Activated CD4-positive, alpha-beta T cell treated with anti-CD3 and anti-CD28 coated beads, Interleukin-2, Interleukin-4, amounts not matched to agents 100 ng/mL and 50 ng/mL, durations not matched to agents 16 hours and 8 hours (primary cell): ENCODE results near the gene COX19.
A peak's percentile ranks its signal among the peaks of the same experiment; 100 is the strongest.

Source experiments
- DNase-seq: peaks from one replicate; pipeline ENCODE4 v3.0.0-alpha.2; 2020; ENCODE audit warnings: low spot score

Gene COX19

DNA sequence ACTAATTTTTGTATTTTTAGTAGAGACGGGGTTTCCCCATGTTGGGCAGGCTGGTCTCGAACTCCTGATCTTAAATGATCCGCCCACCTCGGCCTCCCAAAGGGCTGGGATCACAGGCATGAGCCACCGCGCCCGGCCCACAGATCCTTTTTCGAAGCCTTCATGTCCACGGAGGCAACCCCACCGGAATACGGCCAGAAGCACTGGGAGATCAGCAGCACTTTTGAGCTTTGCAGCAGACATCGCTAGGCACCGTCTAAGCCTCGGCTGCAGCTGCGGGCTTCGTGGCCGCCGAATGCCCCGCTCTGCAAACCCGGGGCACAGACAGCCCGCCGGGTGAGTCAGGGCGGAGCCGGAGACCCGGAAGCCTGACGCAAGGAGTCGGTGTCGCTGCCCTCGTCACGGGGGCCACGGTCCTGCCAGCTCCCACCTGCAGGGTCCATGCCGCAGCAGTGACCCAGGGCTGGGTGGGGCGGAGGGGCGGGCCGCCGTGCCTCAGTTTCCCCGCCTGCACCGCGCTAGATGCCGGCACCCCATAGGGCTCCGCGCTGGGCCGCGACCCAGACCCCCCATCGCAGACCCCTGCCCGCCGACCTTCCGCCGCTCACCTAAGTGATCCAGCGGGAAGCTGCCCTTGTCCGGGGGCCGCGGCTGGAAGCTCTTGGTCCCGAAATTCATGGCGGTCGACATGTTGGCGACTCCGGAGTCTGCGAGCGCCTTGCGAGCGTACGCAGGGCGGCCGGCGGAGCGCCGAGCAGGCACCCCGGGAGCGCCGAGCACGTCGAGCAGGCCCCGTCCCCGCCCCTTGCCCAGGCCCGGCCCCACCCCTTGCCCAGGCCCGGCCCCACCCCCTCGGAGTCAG is at the start of gene COX19:
Gene COX19 (minus strand): TSS at position 730 of the 862 bp plus-strand sequence. CDS start 40 bp downstream, at position 690.
- peak; percentile 92 for DNase-seq

GRCh38 chr7:1024331-1024841 is 49.0 kb upstream of the COX19 start:
- no peak for DNase-seq

GRCh38 chr7:1022801-1023465 is 47.6 kb upstream of the COX19 start:
- DNase-seq: no peak

GRCh38 chr7:1022356-1022755 is 47.0 kb upstream of the COX19 start:
- DNase-seq: no peak

GRCh38 chr7:1021931-1022330 is 46.6 kb upstream of the COX19 start:
- DNase-seq: no peak

- no peak for DNase-seq
These were observed 46.0 kb upstream of the COX19 start for GRCh38 chr7:1021366-1021765.

DNA sequence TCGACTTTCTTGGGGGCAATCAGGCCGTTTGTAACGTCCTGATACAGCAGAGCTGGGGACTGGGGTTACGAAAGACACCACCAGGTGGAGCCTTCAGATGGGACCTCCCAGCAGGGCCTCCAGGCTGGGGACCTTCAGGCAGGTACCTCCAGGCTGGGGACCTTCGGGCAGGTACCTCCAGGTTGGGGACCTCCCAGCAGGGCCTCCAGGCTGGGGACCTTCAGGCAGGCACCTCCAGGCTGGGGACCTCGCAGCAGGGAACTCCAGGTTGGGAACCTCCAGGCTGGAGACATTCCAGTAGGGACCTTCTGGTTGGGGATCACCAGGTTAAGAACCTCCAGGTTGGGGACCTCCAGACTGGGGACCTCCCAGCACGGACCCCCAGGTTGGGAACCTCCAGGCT is 45.5 kb upstream of the COX19 start:
- DNase-seq: no peak

GRCh38 chr7:1019789-1020610 is 44.7 kb upstream of the COX19 start:
- no peak for DNase-seq

DNA sequence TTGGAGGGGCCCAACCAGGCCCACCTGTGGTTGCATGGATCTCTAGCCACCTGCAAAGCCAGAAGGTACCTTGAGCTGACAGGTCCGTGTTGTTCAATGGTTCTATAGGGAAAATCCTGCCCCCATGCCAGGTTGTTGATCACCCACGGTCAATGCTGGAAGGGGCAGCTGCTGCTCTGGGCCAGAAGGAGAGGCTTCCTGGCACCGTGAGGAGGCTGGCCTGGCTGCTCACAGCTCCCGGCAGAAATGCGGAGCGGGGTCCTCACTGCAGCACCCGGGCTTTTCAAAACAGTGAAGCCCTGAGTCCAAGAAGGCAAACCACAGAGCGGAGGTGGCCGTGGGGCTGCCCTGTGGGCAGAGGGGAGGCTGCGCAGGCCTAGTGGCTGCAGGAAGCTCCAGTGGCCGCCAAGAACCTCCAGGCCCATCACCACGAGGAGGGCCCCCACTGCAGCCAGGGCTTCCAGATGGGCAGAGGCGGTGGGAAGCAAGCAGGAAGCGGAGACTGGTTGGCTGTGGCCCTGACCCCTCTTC is 44.0 kb upstream of the COX19 start:
- DNase-seq: no peak

DNA sequence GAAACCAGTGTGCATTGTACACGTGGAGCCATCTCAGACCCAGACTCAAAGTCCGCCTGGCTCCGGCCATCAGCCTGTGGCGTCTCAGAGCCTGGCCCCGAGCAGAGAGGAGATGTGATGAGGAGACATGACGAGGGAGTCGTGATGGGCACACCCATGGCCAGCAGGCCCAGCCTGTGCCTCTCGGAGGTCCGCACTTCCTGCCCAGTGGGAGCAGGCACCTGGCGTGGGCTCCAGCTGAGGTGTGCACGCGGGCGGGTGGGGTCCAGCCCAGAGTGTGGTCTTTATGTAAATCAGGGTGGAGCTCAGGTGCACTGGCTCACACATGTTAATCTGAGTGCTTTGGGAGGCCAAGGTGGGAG is 43.0 kb upstream of the COX19 start:
- no peak for DNase-seq

GRCh38 chr7:1017586-1018333 is 42.4 kb upstream of the COX19 start:
- no peak for DNase-seq

- no peak for DNase-seq
These were observed 41.5 kb upstream of the COX19 start for GRCh38 chr7:1016577-1017531.

DNA sequence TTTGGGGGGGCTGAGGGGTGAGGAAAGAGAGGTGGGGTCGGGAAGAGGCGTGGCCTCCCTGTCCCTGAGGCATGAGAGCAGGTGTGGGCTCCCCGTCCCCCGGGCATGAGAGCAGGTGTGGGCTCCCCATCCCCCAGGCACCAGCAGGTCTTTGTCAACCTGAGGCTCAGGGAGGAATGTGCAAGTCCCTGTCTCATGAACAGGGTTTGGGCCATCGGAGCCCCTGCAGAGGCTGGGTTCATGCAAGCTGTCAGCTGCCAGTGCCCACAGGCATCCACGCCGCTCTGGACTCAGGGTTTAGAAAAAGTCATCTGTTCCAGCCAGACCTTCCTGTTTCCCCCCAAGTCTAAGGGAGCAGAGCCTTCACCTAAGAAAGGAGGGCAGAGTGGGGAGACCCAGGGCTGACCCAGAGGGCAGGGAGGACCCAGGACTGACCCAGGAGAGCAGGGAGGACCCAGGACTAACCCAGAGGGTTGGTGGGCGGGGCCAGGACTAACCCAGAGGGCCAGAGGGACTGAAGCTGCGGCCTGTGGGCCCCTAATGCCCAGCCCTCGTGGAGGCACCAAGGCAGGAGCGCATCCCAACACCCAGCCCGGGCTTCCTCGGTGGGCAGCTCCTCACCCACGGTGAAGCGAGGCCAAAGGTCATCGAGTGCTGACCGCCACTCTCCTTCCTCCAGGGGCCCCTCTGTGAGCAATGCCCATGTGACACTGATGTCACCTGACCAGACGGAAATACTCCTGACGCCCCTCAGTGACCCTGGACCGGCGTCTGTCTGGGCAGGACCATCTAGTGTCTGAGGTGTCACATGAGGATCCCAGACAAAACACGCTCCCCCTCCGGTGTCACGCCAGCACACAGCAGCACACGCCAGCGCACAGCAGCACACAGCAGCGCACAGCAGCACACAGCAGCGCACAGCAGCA is 40.1 kb upstream of the COX19 start:
- no peak for DNase-seq

DNA sequence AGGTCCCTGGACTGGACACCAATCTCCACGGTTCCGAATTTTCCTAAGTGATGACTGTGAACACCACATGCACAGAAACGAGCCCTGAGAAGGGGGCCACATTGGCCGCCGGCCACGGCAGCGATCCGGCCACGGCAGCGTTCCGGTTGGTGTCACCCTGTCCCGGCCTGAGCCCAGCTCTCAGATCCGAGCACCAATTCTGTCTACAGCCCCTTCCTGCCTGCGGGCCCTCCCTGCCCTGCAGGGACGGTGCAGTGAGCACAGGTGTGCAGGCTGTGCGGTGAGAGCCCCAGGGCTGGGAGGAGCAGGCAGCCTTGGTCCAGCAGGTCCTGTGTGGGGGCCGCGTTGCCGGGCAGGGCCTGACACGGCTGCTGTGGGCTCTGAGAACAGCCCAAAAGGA is 39.3 kb upstream of the COX19 start:
- DNase-seq: no peak

DNA sequence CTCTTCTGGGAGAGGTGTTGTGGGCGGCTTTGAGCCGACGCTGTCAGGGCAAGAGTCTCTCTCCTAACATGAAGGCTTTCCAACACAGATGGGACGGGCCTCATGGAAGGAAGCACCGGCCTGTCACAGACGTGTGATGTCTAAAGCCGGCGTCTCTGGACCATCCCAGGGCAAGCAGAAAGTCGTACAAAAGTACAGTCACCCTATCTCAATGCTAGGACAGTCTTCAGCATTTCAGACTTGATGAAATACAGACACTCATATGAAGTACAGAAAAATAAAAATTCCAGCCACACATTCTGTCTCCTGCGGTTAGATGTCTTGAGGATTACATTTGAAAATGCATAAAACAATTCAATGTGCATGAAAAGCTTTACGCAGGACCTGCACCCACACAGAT is 38.2 kb upstream of the COX19 start:
- no peak for DNase-seq

DNA sequence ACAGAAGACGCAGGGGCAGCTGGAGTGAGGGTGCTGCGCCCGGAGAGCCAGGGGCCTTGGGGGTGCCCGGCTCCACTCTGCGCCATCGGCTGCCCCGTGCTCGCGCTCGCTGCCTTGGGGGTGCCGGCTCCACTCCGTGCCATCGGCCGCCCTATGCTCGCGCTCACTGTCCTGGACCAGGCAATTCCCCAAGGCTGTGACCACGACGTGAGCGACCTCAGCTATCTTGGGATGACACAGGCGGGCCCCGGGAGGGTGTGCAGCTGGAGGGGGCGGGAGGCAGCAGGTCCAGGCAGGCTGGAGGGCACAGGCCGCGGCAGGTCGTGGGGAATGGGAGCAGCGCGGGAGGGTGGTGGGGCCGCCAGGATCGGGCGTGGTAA is 37.4 kb upstream of the COX19 start:
- no peak for DNase-seq

- DNase-seq: no peak
These were observed 36.8 kb upstream of the COX19 start for GRCh38 chr7:1012004-1012715.

GRCh38 chr7:1011297-1012003 is 36.1 kb upstream of the COX19 start:
- no peak for DNase-seq
